HG02852 (cell line): ENCODE data around the gene CIART.
"Not testable (repeated sequence)": the region's sequence is repeated elsewhere in the genome, so short reads cannot be mapped to it uniquely, and the experiment has no call there.

Experiments
- ATAC-seq: cut with Tn5 transposase; IDR thresholded peaks from one replicate; pipeline ENCODE4 v1.9.1; 2021; ENCODE audit warnings: mild to moderate bottlenecking, moderate library complexity; ENCODE audit not compliant: unreplicated experiment

CIART gene, protein sequence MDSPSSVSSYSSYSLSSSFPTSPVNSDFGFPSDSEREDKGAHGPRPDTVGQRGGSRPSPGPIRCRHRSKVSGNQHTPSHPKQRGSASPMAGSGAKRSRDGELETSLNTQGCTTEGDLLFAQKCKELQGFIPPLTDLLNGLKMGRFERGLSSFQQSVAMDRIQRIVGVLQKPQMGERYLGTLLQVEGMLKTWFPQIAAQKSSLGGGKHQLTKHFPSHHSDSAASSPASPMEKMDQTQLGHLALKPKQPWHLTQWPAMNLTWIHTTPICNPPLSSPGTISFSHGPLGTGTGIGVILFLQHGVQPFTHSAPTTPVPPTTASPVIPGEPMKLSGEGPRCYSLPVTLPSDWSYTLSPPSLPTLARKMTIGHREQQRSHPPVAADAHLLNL

GRCh38 chr1:150281758-150282557 lies at the start of gene CIART:
CIART (plus strand) TSS chr1:150282554; CDS start chr1:150283268, 714 bp downstream.
- ATAC-seq: peak; percentile 78

GRCh38 chr1:150232921-150233320 lies 49.4 kb upstream of the CIART start:
- not testable (repeated sequence) for ATAC-seq

DNA sequence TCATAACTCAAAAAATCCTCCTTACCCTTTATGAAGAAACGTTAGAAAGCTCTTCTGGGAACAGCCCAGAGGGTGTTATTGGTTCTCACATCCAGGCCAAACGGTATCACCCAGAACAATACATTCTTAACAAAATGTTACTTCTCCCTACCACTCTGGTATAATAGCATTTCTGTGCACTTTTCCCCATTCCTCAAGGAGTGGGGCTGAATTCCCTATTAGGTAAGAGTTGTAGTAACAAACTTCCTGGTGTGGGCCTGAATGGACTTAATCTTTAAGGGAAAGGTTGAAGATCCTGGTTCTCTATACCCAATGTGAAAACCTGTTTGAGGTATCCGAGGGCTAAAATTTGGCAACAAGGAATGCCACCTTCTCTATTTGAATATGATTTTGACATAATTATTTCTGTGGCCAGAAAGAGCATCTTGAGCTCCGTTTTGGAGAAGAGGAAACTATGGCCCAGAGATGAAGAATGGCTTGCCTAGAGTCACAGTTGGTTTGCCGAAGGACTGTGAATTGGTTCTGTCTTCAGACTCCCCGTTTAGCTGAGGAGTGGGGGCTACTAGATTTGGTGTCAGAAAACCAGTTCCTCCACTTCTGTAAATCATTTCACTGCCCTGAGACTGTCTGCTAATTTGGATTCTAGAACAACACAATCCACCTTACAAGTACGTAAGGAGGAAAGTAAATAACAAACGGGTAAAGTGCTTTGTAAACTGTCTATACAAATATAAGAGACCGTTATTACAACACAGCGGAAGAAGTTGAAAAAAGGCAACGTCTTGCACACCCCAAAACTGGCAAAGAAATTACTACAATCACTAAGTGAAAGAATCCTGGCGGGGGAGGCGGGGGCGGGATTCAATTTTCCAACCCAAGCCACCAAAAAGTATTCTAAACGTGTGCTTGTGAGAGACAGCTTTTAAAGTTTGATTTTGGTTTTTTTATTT lies 48.7 kb upstream of the CIART start:
- ATAC-seq: no peak

DNA sequence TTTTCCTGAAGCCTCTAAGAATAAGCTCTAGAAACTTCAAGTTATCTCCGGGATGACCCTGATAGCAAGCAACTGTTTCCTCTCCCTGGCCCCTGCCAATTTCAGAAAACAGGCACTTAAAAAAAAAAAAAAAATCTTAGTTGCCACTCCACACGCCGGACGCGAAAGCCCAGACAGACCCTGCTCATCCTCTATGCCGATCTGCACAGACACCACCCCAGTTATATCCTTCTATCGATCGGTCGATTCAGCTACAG lies 48.1 kb upstream of the CIART start:
- ATAC-seq: no peak

DNA sequence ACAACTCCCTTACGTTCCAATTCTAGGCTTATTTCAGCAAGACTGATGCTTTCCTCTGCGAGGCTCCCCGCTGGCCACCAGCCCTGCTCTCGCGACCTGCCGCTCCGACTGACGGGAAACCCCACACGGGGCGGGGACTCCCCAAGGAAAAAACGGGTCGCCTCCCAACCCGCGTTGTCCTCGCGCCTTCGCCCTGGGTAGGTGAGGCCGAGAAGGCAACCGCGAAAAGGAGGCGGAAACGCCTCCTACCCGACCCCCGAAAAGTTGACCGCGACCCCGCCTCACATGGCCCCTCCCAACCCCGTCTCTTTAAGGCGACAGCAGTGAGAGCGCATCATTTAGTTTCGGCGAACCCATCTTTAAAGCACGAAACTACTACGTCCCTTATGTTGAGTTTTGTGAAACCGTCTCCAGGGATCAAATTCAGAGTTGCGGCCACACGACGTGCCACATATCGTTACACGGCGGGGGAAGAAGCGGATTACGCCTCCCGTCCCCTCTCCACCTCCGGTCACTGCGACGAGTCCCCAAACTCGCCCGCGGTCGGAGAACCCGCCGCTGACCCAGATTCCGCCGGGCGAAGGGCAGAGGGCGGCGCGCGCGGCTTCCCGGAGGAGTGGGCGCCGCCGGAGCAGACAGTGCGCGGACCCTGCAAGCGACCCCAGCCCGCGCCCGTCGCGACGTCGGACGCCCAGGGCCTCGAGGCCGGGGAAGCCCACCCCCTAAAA lies 47.6 kb upstream of the CIART start:
- ATAC-seq: peak; percentile 50

- ATAC-seq: no peak
These were observed 47.0 kb upstream of the CIART start for GRCh38 chr1:150235294-150235851.

GRCh38 chr1:150235852-150236613 lies 46.3 kb upstream of the CIART start, which contains the start of gene ANP32E:
ANP32E (minus strand) TSS chr1:150236112; CDS start chr1:150235786, 326 bp downstream.
- peak; percentile 78 for ATAC-seq

GRCh38 chr1:150236614-150237100 lies 45.7 kb upstream of the CIART start:
- ATAC-seq: no peak

- not testable (repeated sequence) for ATAC-seq
These were observed 45.2 kb upstream of the CIART start for GRCh38 chr1:150237176-150237575.

GRCh38 chr1:150237746-150238145 lies 44.6 kb upstream of the CIART start:
- ATAC-seq: no peak

DNA sequence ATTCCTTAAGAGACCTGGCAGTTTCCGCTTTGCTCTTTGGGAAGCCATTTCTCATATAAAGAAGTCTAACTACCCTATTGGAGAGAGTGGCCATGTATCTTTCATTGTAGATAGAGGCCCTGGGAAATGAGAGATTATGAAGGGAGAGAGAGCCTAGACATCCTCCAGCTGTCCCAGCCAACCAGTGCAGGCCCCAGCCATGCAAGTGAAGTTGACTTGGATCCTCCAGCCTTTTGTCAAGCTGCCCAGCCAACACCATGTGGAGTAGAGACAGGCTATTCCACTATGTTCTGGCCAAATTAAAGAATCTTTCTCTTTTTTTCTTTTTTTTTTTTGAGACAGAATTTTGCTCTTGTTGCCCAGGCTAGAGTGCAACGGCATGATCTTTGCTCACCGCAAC lies 39.4 kb upstream of the CIART start:
- no peak for ATAC-seq

DNA sequence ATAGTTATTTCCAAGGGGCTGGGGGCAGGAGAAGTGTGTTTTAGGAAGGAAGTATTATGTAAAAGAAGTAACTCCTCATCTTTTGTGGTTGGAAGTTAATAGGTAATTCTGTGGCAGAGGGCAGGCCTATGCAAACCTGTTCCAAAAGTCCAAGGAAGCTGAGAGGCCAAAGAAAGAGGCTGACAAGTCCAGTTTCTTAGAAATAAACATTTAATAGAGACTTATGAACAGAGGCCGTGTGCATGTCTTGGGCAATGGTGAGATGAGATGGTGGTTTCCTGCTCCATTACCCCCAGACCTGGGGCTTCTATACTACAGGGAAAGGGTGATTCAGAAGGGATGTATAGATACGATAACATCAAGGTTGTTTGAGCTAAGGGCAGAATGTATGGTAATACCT lies 32.4 kb upstream of the CIART start:
- no peak for ATAC-seq

- ATAC-seq: no peak
These were observed 26.2 kb upstream of the CIART start for GRCh38 chr1:150256198-150256553.

DNA sequence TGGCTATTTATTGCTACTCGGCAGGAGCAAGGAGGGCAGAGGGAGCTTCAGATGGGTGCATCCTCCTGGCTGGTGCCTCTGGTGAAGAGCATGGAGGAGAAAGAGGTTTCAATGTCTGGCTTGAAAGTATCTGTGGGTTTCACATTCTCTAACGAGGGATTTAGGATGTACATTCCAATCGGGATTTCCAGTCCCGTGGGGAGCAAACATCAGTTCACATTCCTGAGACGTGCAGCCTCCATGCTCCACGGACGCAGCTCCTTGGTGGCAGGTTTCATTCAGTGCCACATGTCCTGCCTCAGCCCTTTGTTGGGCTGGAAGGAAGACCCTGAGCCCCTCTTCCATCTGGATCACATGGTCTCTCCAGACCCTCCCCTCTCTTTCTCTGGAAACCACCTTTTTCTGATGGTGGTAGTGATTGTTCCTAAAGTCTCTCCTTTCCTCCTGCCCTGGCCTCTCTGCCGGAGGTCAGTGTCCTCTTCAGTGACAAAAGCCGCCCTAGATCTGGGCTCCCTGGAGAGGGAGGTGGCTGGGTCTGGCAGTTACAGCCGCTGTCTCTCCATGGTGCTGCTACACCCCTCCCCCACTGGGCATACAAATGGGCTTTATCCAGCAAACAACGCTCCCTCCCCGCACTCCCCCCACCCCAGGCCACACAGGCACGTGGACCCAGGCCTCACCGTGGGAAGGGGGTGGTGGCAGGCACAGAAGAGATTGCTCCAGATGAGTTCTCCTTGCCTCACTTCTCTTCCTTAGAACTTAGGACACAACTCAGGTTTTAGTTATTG lies 25.6 kb upstream of the CIART start:
- ATAC-seq: no peak

- ATAC-seq: no peak
These were observed 24.4 kb upstream of the CIART start, which contains the start of gene CA14 for GRCh38 chr1:150257624-150258585. CA14 (plus strand) TSS chr1:150257774; CDS start chr1:150258129, 355 bp downstream.

- no peak for ATAC-seq
These were observed 23.1 kb upstream of the CIART start for GRCh38 chr1:150259217-150259616.
